Brain microvascular endothelial cell (primary cell): ENCODE results near the gene MS4A18.
"Not testable (repeated sequence)": the region's sequence is repeated elsewhere in the genome, so short reads cannot be mapped to it uniquely, and the experiment has no call there.

Source experiments
- DNase-seq: peaks from one replicate; pipeline ENCODE4 v3.0.0-alpha.2; 2020
- H3K27ac ChIP-seq: fragments of 250-450 bp; sonication (Bioruptor Pico); 2 replicates; pipeline ENCODE4 v1.5.1; 2020; ENCODE audit warnings: mild to moderate bottlenecking, moderate library complexity
- H3K27me3 ChIP-seq: fragments of 250-450 bp; sonication (Bioruptor Pico); replicated peaks from 2 replicates; pipeline ENCODE4 v1.5.1; 2020; ENCODE audit warnings: mild to moderate bottlenecking
- H3K36me3 ChIP-seq: fragments of 250-450 bp; sonication (Bioruptor Pico); replicated peaks from 2 replicates; pipeline ENCODE4 v1.5.1; 2020; ENCODE audit warnings: mild to moderate bottlenecking
- H3K4me3 ChIP-seq: 2 replicates; pipeline ENCODE4 v1.5.1; 2011; ENCODE audit warnings: low read depth, mild to moderate bottlenecking, control low read depth, low read length, moderate library complexity
- CTCF ChIP-seq: IDR thresholded peaks from 2 replicates; pipeline ENCODE4 v1.5.1; 2011; ENCODE audit warnings: low read depth, mild to moderate bottlenecking, moderate library complexity, low read length, control low read depth, inconsistent platforms; ENCODE audit errors: missing control alignments
- in situ Hi-C: cut with HindIII; loops from 2 replicates; pipeline ENCODE4 v1.10.0; 2017; ENCODE audit warnings: low sequenced_read_pairs, low pct_ligation_motif_present

Gene MS4A18

DNA sequence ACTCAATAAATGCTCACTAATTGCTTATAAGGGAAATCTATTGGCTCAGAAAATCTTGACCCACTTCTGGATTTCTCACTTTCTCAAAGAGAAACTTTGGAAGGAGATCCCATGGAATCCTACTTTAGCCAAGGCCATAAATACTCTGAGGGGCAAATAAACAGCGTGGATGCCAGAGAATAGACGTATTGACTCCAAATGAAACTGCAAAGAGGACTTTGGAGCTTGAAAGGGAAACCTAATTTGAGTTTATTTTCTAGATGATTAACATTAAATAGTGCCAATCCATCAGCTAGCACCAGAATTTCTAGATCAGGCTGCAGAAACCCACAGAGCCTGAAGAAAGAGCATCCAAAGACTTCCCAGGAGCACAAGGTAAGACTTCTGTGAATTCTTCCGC is at the start of gene MS4A18:
MS4A18 (plus strand) TSS at position 301 of the 400 bp plus-strand sequence.
- DNase-seq = no peak
- in situ Hi-C loops = no loop called here
- no peak for TF ChIP-seq CTCF
- Histone ChIP-seq H3K27me3 (no peaks in the 10 kb centered on the region), H3K27ac (no peak within 1 kb of the TSS), H3K36me3 (no peaks in the 10 kb centered on the region), H3K4me3 (no peak within 1 kb of the TSS)

DNA sequence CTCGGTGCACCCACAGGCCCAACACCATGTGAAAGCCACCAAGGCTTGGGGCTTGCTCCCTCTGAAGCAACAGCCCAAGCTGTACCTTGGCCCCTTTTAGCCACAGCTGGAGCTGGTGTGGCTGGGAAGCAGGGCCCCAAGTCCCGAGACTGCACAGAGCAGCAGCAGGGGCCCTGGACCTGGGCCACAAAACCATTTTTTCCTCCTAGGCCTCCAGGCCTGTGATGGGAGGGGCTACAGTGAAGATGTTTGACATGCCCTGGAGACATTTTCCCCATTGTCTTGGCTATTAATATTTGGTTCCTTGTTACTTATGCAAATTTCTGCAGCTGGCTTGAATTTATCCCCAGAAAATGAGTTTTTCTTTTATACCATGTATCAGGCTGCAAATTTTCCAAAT is 46.3 kb upstream of the MS4A18 start:
- H3K27ac ChIP-seq, H3K27me3 ChIP-seq, in situ Hi-C loops, H3K36me3 ChIP-seq, H3K4me3 ChIP-seq, DNase-seq: not testable (repeated sequence)

DNA sequence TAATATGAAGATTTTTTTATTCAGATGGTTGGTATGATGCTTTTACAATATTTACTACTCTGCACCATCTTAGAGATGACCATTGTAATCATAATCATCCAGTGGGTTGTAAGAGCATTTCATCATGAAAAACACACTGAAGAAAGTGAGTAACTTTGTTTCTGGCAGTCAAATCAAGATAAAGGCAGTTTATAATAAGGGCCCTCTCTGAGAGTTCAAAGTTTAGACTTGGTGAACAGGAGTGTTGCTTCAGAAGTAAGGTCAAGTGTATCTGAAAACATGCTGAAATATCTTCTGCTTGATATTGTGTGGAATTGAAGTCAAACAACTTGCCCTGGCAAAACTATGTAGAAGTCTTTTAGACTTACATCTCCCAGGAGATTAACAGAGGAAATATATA is 44.6 kb upstream of the MS4A18 start:
- in situ Hi-C loops = no loop called here
- H3K36me3 ChIP-seq = no peaks in the 10 kb centered on the region
- no peak overlapping the region for H3K4me3 ChIP-seq
- no peak for TF ChIP-seq CTCF
- H3K27me3 ChIP-seq = no peaks in the 10 kb centered on the region
- no peak overlapping the region for H3K27ac ChIP-seq
- DNase-seq = no peak

DNA sequence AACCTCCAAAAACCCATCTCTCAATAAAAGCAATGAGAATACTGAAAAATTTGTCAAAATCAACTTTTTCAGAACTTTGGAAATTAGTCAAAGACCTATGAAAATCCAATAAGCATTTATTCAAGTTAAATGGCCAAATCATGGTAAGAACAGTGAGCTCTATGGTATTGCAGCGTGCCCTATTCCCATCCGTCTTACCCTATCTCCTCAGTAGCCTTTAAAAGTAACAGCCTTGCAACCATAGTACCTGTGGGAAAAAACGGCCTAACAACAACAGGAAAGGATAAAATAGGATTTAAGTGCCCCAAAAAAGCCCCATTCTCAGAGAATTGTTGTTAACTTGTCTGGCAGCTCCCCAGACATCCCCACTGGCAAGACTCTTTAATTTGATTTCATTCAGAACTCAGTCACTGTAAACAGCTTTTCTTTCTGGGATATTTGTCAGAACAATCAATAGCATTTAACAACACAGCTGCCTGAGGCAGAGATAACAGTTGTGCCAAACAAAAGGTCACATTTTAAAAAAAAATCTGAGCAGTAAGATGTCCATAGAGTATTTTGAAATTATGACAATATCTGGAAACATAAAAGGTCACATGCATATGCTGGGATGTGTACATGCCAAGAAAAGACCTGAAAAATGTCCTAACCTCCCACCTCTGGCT is 43.9 kb upstream of the MS4A18 start:
- Histone ChIP-seq H3K27me3 (no peaks in the 10 kb centered on the region), H3K36me3 (no peaks in the 10 kb centered on the region), H3K4me3 (no peak overlapping the region), H3K27ac (no peak overlapping the region)
- in situ Hi-C loops = no loop called here
- no peak for TF ChIP-seq CTCF
- no peak for DNase-seq

- H3K4me3 ChIP-seq, H3K27ac ChIP-seq, DNase-seq, H3K27me3 ChIP-seq, in situ Hi-C loops, H3K36me3 ChIP-seq: not testable (repeated sequence)
Observed at GRCh38 chr11:60684541-60684848, 40.0 kb upstream of the MS4A18 start.

DNA sequence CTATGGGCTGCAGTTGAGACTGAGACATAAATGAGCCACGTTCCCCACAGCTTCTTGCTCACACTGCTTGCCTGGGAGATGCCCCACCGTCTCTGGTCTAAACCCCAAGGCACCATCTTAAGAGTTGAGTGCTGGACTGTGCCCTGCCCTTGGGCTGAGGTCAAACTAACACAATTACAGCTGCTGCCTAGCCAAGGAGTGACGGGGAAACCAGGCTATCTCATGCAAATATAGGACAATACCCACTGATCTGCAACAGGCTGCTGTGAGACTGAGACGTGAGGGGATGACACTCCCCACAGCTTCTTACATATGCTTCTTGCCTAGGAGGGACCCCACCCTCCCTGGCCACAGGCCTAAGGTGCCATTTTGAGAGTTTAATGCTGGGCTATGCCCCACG is 32.9 kb upstream of the MS4A18 start:
- in situ Hi-C loops = no loop called here
- H3K4me3 ChIP-seq = no peak overlapping the region
- no peak overlapping the region for H3K27ac ChIP-seq
- no peaks in the 10 kb centered on the region for H3K36me3 ChIP-seq
- no peaks in the 10 kb centered on the region for H3K27me3 ChIP-seq
- no peak for TF ChIP-seq CTCF
- no peak for DNase-seq

DNA sequence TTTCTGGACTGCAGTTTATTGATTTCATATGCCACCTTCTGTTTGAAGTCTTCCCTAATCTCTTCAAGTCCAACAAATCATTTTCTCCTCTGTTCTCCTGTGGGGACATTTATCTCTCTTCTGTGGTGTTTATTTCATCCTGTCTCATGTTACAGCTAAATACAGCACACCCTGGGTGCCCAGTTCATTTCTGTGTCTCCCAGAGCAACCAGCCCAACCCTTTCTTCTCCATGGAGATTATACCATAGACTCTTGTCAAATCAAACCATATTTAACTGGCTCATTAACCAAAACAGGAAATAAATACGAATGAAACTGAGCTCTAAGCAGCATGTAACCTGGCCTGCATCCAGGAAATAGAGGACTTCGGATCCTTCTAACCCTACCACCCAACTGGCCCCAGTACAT is 25.2 kb upstream of the MS4A18 start, which contains the start of gene MS4A8:
MS4A8 (plus strand) TSS at position 329 of the 408 bp plus-strand sequence. CDS start 1,249 bp downstream, outside the sequence.
- no peak for DNase-seq
- no peak for TF ChIP-seq CTCF
- Histone ChIP-seq H3K36me3 (no peaks in the 10 kb centered on the region), H3K27ac (no peak within 1 kb of the TSS), H3K4me3 (no peak within 1 kb of the TSS), H3K27me3 (no peaks in the 10 kb centered on the region)
- in situ Hi-C loops = no loop called here
